BLaER1 (cell line): ENCODE data around the gene WNT11.
"Not testable (repeated sequence)": the region's sequence is repeated elsewhere in the genome, so short reads cannot be mapped to it uniquely, and the experiment has no call there.

Experiments
- H3K27ac ChIP-seq: shearing (Covaris generic); formaldehyde crosslinking; 2 replicates; pipeline ENCODE4 v1.8.1; 2022
- H3K27me3 ChIP-seq: shearing (Covaris generic); formaldehyde crosslinking; 2 replicates; pipeline ENCODE4 v1.8.1; 2022
- H3K36me3 ChIP-seq: shearing (Covaris generic); formaldehyde crosslinking; 2 replicates; pipeline ENCODE4 v1.8.1; 2022
- H3K4me1 ChIP-seq: shearing (Covaris generic); formaldehyde crosslinking; 2 replicates; pipeline ENCODE4 v1.8.1; 2022
- H3K4me2 ChIP-seq: shearing (Covaris generic); formaldehyde crosslinking; 2 replicates; pipeline ENCODE4 v1.8.1; 2022
- H3K4me3 ChIP-seq: shearing (Covaris generic); formaldehyde crosslinking; 2 replicates; pipeline ENCODE4 v1.8.1; 2022
- H3K9ac ChIP-seq: shearing (Covaris generic); formaldehyde crosslinking; 2 replicates; pipeline ENCODE4 v1.8.1; 2022
- H3K9me3 ChIP-seq: shearing (Covaris generic); formaldehyde crosslinking; 2 replicates; pipeline ENCODE4 v1.8.1; 2022
- H4K20me1 ChIP-seq: shearing (Covaris generic); formaldehyde crosslinking; 2 replicates; pipeline ENCODE4 v1.8.1; 2022
- Cebpa-rat ChIP-seq: shearing (Covaris generic); IDR thresholded peaks from 2 replicates; pipeline ENCODE4 v1.8.1; 2022

Gene WNT11

GRCh38 chr11:76205252-76206076, 838 bp downstream of the WNT11 start:
- Histone ChIP-seq H3K4me3 (peak overlapping the region; percentile 69; the same call in 1 of the 2 replicates), H3K4me1 (peaks cover 56% of the 10 kb centered on the region), H3K36me3 (no peaks in the 10 kb centered on the region), H3K9me3 (no peaks in the 10 kb centered on the region), H4K20me1 (peaks cover 61% of the 10 kb centered on the region), H3K27me3 (peaks cover 75% of the 10 kb centered on the region), H3K27ac (no peak overlapping the region), H3K9ac (no peak overlapping the region), H3K4me2 (peak overlapping the region; percentile 92)
- no peak for TF ChIP-seq Cebpa-rat

GRCh38 chr11:76203937-76204336, 2.4 kb downstream of the WNT11 start:
- no peak overlapping the region for H3K4me2 ChIP-seq
- no peaks in the 10 kb centered on the region for H3K9me3 ChIP-seq
- no peak overlapping the region for H3K27ac ChIP-seq
- H3K9ac ChIP-seq: no peak overlapping the region
- peaks cover 47% of the 10 kb centered on the region for H4K20me1 ChIP-seq
- H3K4me3 ChIP-seq: no peak overlapping the region
- TF ChIP-seq Cebpa-rat: no peak
- H3K27me3 ChIP-seq: peaks cover 59% of the 10 kb centered on the region
- no peaks in the 10 kb centered on the region for H3K36me3 ChIP-seq
- H3K4me1 ChIP-seq: peaks cover 40% of the 10 kb centered on the region

GRCh38 chr11:76203131-76203925, 3.0 kb downstream of the WNT11 start:
- TF ChIP-seq Cebpa-rat: no peak
- H3K27ac ChIP-seq: no peak overlapping the region
- no peaks in the 10 kb centered on the region for H3K9me3 ChIP-seq
- peak overlapping the region; percentile 51 for H3K4me2 ChIP-seq
- H3K4me3 ChIP-seq: no peak overlapping the region
- H3K36me3 ChIP-seq: no peaks in the 10 kb centered on the region
- H3K9ac ChIP-seq: no peak overlapping the region
- H4K20me1 ChIP-seq: peaks cover 42% of the 10 kb centered on the region
- H3K27me3 ChIP-seq: peaks cover 53% of the 10 kb centered on the region
- peaks cover 34% of the 10 kb centered on the region for H3K4me1 ChIP-seq

GRCh38 chr11:76201672-76202412, 4.5 kb downstream of the WNT11 start:
- Histone ChIP-seq H3K36me3 (no peaks in the 10 kb centered on the region), H3K27me3 (peaks cover 38% of the 10 kb centered on the region), H3K4me1 (peaks cover 21% of the 10 kb centered on the region), H3K9me3 (no peaks in the 10 kb centered on the region), H4K20me1 (peaks cover 28% of the 10 kb centered on the region), H3K27ac (no peak overlapping the region), H3K4me2 (peak overlapping the region; percentile 51), H3K9ac (no peak overlapping the region), H3K4me3 (no peak overlapping the region)
- no peak for TF ChIP-seq Cebpa-rat

GRCh38 chr11:76201056-76201455, 5.2 kb downstream of the WNT11 start:
- Histone ChIP-seq H3K9ac (no peak overlapping the region), H3K36me3 (no peaks in the 10 kb centered on the region), H3K4me3 (no peak overlapping the region), H3K4me1 (peaks cover 13% of the 10 kb centered on the region), H3K27ac (no peak overlapping the region), H4K20me1 (peaks cover 20% of the 10 kb centered on the region), H3K4me2 (no peak overlapping the region), H3K27me3 (peaks cover 31% of the 10 kb centered on the region), H3K9me3 (no peaks in the 10 kb centered on the region)
- TF ChIP-seq Cebpa-rat: no peak

GRCh38 chr11:76200006-76200940, 6.0 kb downstream of the WNT11 start:
- H3K9me3 ChIP-seq: no peaks in the 10 kb centered on the region
- no peak for TF ChIP-seq Cebpa-rat

GRCh38 chr11:76198691-76199090, 7.6 kb downstream of the WNT11 start:
- H3K36me3 ChIP-seq, H3K9me3 ChIP-seq, H3K4me2 ChIP-seq, H3K4me3 ChIP-seq, H3K9ac ChIP-seq, H3K27me3 ChIP-seq, H3K27ac ChIP-seq, H4K20me1 ChIP-seq: not testable (repeated sequence)
- peaks cover 10% of the 10 kb centered on the region for H3K4me1 ChIP-seq

More at GRCh38 chr11:76200006-76200940, 6.0 kb downstream of the WNT11 start:
- H3K4me3 ChIP-seq: no peak overlapping the region
- H3K36me3 ChIP-seq: no peaks in the 10 kb centered on the region
- H3K4me1 ChIP-seq: peaks cover 10% of the 10 kb centered on the region
- H3K9ac ChIP-seq: no peak overlapping the region
- no peak overlapping the region for H3K27ac ChIP-seq
- H3K27me3 ChIP-seq: peaks cover 23% of the 10 kb centered on the region
- H3K4me2 ChIP-seq: no peak overlapping the region
- H4K20me1 ChIP-seq: peaks cover 13% of the 10 kb centered on the region

- no peaks in the 10 kb centered on the region for H4K20me1 ChIP-seq
- no peak overlapping the region for H3K9ac ChIP-seq
- no peak for TF ChIP-seq Cebpa-rat
- no peak overlapping the region for H3K27ac ChIP-seq
- H3K4me2 ChIP-seq: no peak overlapping the region
- peaks cover under 1% of the 10 kb centered on the region; the same call in 1 of the 2 replicates for H3K27me3 ChIP-seq
- H3K9me3 ChIP-seq: no peaks in the 10 kb centered on the region
- no peak overlapping the region for H3K4me3 ChIP-seq
- no peaks in the 10 kb centered on the region for H3K36me3 ChIP-seq
- H3K4me1 ChIP-seq: peaks cover 10% of the 10 kb centered on the region
These were observed 8.2 kb downstream of the WNT11 start for GRCh38 chr11:76197941-76198640.
